Stimulated activated CD4-positive, alpha-beta T cell treated with anti-CD3 and anti-CD28 coated beads, TNF-alpha, amount 100 ng/mL, for 48 hours (primary cell): ENCODE measurements around the gene EGLN3.

Experiments
- DNase-seq, 3 donors: peaks; one replicate each; pipeline ENCODE4 v3.0.0-alpha.2; 2020; ENCODE audit warnings: low read depth in 3 of 3

The EGLN3 gene

DNA sequence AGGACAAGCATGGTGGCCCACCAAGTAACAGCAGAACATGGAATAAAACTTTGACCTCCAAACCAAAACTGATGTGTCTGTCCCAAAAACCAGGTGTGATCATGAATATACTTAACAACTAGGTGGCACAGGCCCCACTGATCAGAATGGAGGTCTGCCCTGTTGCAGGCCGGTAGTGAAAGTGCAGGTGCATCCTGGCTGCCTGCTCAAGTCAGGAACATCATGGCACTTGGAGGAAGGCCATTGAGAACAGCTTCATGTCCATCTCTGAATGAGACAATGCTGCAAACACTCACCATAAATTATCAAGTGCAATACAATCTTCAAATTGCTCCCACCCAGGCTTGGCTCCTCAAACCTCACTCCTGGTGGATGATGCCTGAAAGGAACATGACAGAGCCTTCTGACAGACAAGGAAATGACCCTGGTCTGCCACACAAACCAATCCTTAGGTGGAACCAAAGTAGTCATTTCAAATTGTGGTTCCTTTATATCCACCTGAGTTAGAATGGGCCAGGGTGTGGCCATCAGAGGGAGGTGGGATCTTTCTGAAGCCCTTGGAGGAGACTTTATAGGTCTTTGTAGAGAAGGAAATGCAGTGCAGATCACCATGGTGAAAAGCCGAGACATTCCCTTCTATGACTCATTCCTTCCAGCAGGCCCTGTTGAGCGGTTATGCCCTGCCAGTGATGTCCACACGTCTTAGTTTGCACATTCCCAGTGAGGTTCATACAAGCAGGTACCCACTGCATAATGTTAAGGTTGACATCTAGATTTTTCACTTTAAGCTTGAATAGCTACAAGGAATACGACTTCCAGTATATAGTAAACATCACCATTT lies 36.0 kb downstream of the EGLN3 start:
- DNase-seq: no peak

GRCh38 chr14:33911046-33911445 lies 39.8 kb downstream of the EGLN3 start:
- no peak for DNase-seq

DNA sequence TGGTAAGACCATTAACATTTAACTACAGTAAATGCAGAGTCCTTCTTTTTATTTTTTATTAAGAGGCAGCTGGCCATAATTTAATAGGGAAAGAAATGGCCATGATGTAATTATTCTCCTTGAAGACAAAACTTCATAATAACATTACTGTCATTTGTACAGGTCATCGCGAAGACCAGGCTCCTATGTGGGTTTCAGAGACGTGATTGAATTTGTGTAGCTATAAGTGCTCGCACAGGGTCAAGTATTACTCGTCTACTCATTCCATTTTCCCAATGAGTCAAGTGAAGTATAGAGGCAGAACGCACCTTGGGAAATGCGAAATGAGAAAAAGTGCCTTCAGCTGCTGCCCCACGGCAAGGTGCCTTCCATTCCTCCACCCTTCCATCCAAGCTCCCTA lies 40.4 kb downstream of the EGLN3 start:
- DNase-seq: no peak

DNA sequence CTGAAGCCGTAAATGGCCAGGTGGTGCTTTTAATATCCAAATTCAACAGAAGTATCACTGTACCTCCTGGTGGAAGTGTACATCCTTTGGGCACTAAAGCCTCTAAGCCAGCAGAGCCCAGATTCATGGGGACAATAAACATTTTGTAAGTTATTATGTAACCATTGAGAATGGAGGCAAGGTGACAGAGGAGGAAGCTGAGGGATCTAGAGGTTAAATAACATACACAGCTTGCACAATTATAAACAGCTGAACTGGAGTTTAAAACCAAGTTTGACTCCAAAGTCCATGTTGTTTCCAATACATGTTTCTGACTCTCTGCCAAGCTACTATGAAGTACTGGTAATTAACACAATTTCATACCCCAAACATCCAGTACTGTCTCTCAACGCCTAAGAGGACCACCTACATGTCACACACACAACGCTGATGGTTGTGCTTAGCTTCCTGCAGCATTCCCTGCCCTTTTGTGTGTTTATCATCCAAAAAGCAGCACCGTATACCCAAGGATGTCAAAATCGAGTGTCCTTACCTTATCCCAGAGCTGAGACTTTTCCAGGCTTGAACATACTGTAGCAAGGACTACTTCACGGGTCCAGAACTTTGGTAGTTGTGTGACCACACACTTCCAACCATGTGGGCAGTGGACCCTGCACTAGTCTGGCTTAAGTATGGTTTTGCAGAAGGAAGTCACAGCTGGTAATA lies 41.3 kb downstream of the EGLN3 start:
- no peak for DNase-seq

- DNase-seq: no peak
These were observed 42.2 kb downstream of the EGLN3 start for GRCh38 chr14:33908540-33909223.

- DNase-seq: no peak
These were observed 43.9 kb downstream of the EGLN3 start for GRCh38 chr14:33906968-33907367.

DNA sequence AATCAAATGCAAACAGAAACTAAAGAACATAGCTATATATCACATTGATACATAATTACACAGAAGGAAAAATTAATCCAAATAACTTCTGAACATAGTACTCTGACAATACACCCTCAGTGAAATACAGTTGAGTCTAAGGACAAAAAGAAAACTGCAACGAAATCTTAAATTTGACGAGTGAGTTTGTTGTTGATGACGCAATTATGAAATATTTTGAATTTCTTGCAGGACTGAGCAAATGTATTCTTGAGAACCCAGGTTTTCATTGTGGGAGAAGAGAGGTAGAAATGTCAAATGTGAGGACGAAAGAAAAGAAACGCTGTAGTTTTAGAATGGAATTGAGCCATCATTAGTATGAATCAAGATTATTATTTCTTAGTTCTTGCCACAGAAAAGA lies 46.3 kb downstream of the EGLN3 start:
- no peak for DNase-seq

GRCh38 chr14:33903369-33903768 lies 47.5 kb downstream of the EGLN3 start:
- no peak for DNase-seq

DNA sequence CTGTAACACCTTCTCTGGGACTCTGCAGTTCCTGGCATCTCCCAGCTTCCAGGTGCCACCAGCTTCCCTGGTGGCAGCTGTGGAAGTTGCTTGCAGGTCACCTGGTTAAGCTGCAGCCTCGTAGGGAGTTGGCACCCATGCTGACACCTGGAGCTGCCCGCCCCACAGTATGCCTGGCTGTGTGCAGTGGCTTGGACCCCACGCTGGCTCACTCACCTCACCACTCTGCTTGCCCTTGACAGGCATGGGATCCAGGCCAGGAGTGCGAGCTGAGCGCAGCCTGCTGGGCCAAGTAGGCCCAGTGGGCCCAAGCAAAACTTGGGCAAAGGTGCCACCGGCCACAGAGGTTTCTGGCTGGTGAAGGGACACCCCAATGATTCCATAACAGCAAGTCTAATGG lies 48.5 kb downstream of the EGLN3 start:
- DNase-seq: no peak

DNA sequence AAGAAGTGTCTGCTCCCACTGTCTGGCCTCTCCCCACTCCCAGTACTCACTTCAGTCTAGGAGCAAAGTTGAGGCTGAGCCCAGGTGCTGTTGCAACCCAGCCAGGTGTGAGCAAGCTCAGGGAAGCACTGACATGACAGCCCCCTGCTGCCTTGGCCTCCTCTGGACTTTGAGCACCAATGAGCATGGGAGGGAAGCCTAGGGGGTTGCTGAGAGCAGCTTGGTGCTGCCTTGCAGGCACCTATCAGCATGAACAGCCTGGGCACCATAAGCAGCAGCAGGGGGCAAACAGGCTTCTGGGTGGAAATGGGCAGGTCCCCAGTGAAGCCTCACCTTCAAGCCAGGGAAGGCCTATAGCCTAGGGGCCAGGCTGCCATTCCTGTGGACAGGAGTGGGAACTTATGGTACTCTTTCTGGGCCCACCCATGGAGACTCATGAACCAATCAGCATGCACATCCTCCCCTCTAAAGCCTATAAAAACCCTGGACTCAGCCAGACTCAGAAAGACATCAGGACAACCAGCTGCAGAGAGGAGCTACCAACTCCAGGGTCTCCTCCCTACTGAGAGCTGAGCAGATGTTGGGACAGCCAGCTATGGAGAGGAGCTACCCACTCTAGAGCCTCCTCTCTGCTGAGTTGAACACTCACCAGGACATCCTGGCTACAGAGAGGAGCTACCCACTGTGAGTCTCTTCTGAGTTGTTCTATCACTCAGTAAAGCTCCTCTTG lies 49.3 kb downstream of the EGLN3 start:
- DNase-seq: no peak

DNA sequence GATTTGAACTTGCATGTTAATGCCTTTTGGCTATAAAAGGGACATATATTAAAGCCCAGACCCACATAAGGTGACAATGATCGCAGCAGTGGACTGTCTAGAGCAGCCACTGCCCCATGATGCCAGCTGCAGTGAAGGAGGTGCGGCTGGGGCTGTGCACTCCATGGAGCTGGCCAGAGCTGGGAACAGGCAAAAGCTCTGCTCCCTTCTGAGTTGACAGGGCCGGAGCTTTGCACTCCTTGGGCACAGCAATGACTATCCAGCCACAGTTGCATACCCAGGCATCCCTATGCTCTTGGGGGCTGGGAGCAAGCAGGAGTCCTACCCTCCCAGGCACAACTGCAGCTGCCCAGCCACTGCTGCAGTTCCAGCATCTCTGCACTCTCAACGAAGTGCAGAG lies 50.2 kb downstream of the EGLN3 start:
- DNase-seq: no peak

GRCh38 chr14:33899723-33900341 lies 51.0 kb downstream of the EGLN3 start:
- no peak for DNase-seq

- no peak for DNase-seq
These were observed 52.9 kb downstream of the EGLN3 start for GRCh38 chr14:33897878-33898535.

GRCh38 chr14:33897382-33897781 lies 53.5 kb downstream of the EGLN3 start:
- no peak for DNase-seq

DNA sequence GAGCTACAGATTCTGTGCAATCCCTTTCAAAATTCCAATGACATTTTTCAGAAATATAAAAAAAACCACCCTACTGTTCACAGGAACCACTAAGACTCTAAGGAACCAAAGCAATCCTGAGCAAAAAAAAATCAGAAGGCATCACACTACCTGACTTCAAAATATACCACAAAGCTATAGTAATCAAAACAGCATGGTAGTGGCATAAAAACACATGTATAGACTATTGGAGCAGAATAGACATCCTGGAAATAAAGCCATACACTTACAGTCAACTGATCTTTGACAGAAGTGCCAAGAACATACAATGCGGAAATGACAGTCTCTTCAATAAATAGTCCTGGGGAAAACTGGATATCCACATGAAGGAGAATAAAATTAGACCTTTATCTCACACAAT lies 56.5 kb downstream of the EGLN3 start:
- DNase-seq: no peak

DNA sequence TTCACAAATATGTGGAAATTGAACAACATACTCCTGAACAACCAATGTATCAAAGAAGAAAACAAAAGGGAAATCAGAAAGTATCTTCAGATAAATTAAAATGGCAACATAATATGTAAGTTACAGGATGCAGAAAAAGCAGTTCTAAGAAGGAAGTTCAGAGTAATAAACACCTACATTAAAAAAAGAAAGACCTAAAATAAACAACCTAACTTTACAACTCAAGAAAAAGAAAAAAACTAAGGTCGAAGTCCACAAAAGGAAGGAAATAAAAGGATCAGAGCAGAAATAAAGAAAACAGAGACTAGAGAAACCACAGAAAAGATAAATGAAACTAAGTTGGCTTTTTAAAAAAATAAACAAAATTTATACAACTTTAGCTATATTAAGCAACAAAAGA lies 59.2 kb downstream of the EGLN3 start:
- DNase-seq: no peak

GRCh38 chr14:33884916-33885315 lies 66.0 kb downstream of the EGLN3 start:
- no peak for DNase-seq

- DNase-seq: no peak
These were observed 70.5 kb downstream of the EGLN3 start for GRCh38 chr14:33880330-33880729.

GRCh38 chr14:33879684-33880286 lies 71.1 kb downstream of the EGLN3 start:
- DNase-seq: no peak

DNA sequence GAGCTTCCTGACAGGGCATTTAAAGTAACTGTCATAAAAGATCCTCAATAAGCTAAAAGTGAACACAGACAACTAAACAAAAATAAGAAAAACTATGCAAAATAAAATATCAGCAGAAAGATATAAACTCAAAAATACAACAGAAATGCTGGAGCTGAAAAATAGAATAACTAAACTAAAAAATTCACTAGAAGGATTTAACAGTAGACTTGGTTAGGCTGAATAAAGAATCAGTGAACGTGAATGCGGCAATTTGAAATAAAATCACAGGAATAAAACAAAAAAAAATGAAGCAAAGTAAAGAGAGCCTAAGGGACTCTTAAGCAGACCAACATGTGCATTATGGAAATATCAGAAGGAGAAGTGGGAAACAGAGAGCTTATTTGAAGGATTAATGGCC lies 74.6 kb downstream of the EGLN3 start:
- no peak for DNase-seq
